Stimulated activated CD8-positive, alpha-beta memory T cell treated with anti-CD3 and anti-CD28 coated beads, Interleukin-15, amount 100 ng/mL, for 4 hours (primary cell): ENCODE data around the gene CCP110.
A peak's percentile ranks its signal among the peaks of the same experiment; 100 is the strongest.
"Not testable (repeated sequence)": the region's sequence is repeated elsewhere in the genome, so short reads cannot be mapped to it uniquely, and the experiment has no call there.

ENCODE experiments used
- DNase-seq, 2 donors: peaks; one replicate each; pipeline ENCODE4 v3.0.0-alpha.2; 2020; ENCODE audit warnings: low read depth in 2 of 2

Gene CCP110

DNA sequence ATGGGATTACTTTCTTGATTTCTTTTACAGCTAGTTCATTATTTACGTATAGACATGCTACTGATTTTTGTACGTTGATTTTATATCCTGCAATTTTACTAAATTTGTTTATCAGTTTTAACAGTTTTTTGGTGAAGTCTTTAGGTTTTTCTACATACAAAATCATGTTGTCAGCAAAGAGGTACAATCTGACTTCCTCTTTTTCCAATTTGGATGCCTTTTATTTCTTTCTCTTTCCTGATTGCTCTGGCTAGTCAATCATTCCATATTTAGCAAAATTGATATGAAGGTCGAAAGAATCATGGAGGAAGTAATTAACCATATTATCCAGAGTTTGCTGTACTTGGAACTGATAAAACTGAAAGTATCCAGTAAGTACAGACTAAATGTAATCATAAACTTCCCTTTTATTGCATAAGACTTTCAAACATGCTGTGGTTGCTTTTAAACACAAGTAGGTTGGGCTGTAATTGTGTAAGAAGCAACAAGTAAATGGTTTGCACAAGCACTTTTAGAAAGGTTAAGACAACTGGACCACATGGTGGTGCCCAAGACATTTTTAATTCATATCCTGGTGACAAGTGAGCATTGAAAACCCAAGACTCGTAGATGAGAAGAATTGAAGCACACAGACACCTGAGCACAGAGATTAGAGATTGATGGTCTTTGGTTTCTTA is 10.2 kb upstream of the CCP110 start:
- no peak for DNase-seq

DNA sequence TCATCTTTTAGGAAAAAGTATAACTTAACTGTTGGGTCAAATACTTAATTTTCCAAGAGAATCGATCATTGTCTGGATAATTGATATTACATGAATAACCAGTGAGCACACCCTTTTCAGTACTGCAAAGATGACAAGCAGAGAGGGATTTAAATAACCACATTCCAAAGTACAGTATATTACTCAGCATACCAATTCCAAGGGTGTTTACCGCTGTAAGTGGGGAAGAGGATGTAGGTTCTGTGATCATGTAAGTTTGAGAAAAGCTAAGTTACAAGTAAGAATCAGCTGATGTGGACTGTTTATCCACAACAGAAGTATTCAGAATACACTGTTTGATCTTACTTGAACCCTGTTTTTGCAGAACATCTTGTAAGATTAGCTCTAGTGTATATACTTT is 8.0 kb upstream of the CCP110 start:
- DNase-seq = no peak

DNA sequence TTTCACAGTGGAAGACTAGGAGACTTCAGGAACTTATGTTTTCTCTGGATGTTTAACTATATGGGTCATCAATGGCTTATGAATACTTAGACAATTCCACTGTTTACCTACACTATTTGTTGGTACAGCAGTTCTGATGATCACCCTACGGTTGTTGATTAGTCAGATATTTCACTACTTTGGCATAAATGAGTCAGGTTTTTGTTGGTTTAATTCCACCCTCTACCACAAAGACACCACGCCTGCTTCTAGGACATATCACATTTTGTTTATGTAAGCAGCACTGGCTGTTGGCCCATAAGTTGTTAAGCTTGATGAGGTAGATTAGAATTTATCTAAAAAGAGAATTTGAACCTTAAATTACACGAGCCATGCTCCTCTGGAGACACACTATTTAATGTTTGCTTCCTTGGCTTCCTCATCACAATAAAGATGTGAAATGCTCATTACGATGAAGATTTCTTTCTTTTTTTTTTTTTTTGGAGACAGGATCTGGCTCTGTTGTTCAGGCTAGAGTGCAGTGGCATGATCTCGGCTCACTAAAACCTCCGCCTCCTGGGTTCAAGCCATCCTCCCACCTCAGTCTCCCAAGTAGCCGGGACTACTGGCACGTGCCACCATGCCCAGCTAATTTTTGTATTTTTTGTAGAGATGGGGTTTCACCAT is 6.2 kb upstream of the CCP110 start:
- no peak for DNase-seq

- no peak for DNase-seq
Observed at GRCh38 chr16:19518388-19518787, 5.4 kb upstream of the CCP110 start.

- no peak for DNase-seq
Observed at GRCh38 chr16:19520861-19521331, 2.8 kb upstream of the CCP110 start.

DNA sequence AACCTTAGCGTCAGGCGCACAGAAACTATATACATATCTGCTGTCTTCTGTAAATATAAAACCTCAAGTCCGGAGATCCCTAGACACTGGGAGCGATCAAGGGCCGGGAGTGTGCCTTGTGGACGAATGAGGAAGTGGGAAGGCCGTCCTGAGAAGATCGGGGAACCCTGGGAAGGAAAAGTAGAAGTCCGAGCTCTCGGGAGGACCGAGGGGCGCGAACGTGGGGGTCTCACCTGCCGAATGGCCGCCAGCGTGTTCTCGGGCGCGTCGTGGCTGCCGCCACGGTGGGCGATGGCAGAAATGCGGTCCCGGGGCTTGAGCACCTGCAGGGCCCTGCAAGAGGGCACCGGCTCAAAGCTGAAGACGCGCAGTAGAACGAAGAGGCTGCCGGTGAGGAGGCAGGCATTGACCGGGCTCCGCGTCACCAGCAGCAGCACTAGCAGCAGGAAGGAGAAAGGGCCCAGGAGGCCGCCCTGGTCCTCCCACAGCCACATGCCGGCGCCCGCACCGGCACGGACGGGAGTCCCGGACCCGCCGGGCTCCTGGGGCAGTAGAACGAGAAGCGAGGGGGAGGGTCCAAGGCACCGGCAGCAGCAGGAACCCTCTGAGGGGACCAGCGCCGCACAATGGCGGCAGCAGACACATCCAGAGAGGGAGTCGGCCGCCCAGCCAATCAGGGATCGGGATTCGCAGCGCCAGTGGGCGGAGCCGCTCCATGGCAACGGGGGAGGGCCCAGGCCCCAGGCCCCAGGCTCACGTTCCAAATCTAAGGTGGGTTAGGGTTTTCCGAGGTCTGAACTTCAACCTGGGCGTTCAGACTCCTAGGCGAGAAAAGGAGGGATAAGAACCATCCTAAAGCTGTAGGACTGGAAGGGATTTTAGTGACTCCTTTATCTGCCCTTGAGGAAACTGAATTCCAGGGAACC is 2.0 kb upstream of the CCP110 start, which contains the start of gene GDE1:
Gene GDE1, minus strand, starts transcription at position 628 of the 926 bp plus-strand sequence. Its CDS starts 134 bp downstream, at position 494.
- DNase-seq = peak; percentile 84 to 90

- DNase-seq = no peak
Observed at GRCh38 chr16:19522397-19522732, 1.4 kb upstream of the CCP110 start.

- DNase-seq = no peak
Observed at GRCh38 chr16:19522760-19523159, 982 bp upstream of the CCP110 start.

DNA sequence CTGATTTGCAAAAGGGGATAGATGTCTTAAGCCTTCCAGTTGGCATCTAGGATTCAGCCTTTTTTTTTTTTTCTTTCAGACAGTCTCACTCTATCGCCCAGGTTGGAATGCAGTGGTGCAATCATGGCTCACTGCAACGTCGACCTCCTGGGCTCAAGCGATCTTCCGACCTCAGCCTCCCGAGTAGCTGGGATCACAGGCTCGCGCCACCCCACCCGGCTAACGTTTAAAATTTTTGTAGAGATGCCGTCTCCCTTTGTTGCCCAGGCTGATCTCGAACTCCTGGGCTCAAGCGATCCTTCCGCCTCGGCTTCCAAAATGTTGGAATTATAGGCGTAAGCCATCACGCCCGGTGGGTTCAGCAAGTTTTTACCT is 571 bp upstream of the CCP110 start:
- no peak for DNase-seq

DNA sequence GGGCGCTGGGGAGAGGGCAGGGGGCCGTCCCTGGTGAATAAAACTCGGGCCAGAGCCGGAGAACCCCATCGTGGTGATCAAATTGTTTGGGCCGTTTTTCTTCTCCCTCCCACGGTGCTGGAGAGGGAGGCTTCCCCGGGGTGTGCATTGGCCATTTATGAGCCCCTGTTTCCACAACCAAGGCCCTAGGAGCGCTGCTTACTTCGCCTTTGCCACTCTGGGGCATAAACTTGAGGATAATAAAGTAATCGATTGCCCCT is 544 bp downstream of the CCP110 start:
- DNase-seq = no peak

DNA sequence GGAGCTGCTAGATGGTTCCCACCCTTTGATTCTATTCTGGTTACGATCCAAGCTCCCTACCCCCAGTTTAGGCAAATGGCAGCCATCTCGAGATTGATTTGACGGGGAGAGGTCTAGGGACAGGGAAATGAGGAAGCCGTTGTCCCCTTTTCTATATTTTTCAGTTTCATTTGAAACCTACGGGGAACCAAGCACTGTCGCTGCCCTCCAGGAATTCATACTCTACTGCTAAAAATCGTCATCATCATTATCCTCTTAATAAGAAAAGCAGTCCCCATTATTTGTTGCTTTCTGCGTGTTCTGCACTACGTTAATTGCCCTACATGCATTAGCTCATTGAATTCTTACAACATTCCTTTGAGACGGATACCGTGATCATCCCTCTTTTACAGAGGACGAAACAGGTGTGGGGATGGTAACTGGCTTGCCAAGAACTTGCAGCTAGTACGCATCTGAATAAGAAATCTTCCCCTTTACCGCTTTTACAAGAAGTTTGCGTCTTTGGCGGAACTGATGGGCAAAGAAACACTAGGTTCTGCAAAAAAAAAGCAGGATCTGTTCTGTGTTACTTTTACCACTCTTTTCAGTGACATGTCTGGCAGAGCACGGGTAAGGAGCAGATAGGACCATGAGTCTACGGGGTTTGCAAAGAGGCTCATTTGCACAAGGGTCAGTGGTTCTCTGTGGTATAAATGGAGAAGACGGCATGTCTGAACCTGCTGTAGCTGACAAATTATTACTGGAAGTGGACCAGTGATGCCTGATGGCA is 1.1 kb downstream of the CCP110 start:
- DNase-seq = no peak

DNA sequence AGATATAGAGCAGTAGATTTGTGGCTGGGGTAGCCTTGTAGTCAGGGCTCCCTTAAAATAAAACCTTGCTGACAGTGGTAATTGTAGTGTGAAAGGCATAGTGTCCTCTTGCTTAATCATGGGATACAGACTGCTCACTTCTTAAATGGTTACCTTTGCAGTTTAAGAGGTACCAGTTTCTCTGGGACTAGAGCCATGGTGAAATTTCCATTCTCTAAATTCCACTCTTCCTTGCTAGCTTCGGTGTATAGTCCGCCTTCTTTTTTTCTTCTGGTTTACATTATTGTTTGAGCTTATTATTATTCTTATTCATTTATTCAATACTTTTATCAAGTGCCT is 1.6 kb downstream of the CCP110 start:
- no peak for DNase-seq

DNA sequence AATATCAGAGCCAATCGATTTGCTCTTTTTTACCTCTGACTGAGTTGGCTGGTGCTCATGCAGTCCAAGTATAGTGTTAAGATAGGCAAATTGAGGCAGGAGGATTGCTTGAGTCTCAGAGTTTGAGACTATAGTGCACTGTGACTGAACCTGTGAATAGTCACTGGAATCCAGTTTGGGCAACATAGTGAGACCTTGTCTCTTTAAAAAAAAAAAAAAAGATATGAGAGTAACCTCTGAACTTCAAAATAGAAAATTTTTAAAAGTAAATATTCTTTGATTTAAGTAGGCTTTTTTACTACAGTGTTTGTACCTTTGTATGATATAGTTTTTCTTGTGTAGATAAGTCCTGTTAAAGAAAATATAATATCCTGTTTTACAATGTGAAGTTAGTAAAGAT is 3.4 kb downstream of the CCP110 start:
- DNase-seq = no peak

GRCh38 chr16:19528666-19529065 is 4.9 kb downstream of the CCP110 start:
- DNase-seq = no peak

DNA sequence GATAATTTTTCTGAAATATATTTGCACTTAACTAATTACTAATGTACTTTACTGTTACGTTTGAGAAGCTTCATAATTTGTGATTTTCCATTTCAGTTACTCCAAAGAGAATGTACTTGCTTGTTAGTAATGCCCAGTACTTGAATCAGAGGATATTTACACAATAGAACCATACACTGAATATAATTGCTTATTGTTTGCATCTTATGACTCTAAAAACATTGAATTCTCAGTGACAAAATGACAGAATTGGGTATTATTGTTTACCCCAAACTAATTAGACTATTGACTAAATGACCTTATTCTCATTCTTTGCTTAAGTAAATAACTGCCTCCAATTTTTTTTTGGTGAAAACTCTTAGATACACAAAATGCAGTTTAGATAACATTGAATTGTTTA is 8.9 kb downstream of the CCP110 start:
- no peak for DNase-seq

DNA sequence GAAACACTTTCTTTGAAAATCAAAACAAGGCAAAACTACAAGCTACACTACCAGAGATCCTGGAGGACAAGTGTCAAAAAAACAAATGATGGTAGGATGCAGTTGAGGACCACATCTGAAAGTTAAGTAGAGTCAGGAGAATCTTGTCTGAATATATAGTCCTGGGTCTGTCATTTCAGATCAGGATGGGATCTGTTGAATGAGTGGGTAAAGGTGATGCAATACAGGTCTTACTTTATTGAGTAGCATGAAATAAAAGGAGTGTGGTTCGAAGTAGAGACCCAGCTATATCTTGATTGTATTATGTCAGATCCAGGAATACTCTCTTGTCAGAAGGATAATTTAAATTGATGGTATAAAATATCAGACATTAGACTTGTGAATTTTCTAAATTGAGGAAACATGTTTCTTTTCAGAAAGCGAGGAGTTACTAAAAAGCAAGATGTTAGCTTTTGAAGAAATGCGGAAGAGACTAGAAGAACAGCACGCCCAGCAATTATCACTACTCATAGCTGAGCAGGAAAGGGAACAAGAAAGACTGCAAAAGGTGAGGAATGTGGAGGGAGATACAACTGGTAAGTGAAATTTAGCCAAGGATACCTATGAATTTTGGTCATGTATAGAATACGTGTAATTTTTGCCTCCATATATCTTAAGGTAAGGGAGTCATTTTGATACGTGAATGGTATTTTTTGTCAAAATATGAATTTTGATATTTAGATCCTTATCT is 16.7 kb downstream of the CCP110 start:
- no peak for DNase-seq

GRCh38 chr16:19542138-19542821 is 18.5 kb downstream of the CCP110 start:
- DNase-seq = no peak

DNA sequence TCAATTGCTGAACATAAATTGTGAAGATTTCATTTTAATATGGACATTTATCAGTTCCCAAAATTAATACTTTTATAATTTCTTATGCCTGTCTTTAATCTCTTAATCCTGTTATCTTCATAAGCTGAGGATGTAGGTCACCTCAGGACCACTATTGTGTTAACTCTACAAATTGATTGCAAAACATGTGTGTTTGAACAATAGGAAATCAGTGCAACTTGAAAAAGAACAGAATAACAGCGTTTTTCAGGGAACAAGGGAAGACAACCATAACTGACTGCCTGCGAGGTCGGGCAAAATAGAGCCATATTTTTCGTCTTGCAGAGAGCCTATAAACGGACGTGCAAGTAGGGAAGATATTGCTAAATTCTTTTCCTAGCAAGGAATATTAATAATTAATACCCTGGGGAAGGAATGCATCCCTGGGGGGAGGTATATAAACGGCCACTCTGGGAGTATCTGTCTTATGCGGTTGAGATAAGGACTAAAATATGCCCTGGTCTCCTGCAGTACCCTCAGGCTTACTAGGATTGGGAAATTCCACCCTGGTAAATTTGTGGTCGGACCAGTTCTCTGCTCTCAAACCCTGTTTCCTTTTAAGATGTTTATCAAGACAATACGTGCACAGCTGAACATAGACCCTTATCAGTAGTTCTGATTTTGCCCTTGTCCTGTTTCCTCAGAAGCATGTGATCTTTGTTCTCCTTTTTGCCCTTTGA is 19.7 kb downstream of the CCP110 start:
- DNase-seq = not testable (repeated sequence)

- no peak for DNase-seq
Observed at GRCh38 chr16:19548144-19548543, 24.4 kb downstream of the CCP110 start.

GRCh38 chr16:19549673-19550072 is 25.9 kb downstream of the CCP110 start:
- DNase-seq = no peak
